ENCODE results near the gene TDRD6.
A peak's percentile ranks its signal among the peaks of the same experiment; 100 is the strongest.

Gene TDRD6

GRCh38 chr6:46657642-46658041 lies 30.0 kb upstream of the TDRD6 start:
- DNase-seq (ENCODE audit: low spot score in 2 of 2) (no peak), ATAC-seq (ENCODE audit: low read depth) (no peak)
- H3K9me3 Mint-ChIP-seq: no peaks in the 10 kb centered on the region
- no peaks in the 10 kb centered on the region for H3K36me3 Mint-ChIP-seq
- H3K4me1 Mint-ChIP-seq: peaks cover 5% of the 10 kb centered on the region
- H3K4me3 Mint-ChIP-seq: no peak overlapping the region
- peaks cover 7% of the 10 kb centered on the region for H3K27me3 Mint-ChIP-seq
- no peak overlapping the region for H3K27ac Mint-ChIP-seq

GRCh38 chr6:46661483-46661882 lies 26.2 kb upstream of the TDRD6 start:
- H3K4me3 Mint-ChIP-seq: no peak overlapping the region
- H3K27me3 Mint-ChIP-seq: no peaks in the 10 kb centered on the region
- H3K36me3 Mint-ChIP-seq: no peaks in the 10 kb centered on the region
- ATAC-seq (ENCODE audit: low read depth) (no peak), DNase-seq (ENCODE audit: low spot score in 2 of 2) (no peak)
- no peaks in the 10 kb centered on the region for H3K9me3 Mint-ChIP-seq
- no peak overlapping the region for H3K27ac Mint-ChIP-seq
- no peaks in the 10 kb centered on the region for H3K4me1 Mint-ChIP-seq

GRCh38 chr6:46667377-46667776 lies 20.3 kb upstream of the TDRD6 start:
- Mint-ChIP-seq H3K36me3 (no peaks in the 10 kb centered on the region), H3K4me1 (no peaks in the 10 kb centered on the region), H3K9me3 (no peaks in the 10 kb centered on the region), H3K27ac (no peak overlapping the region), H3K27me3 (no peaks in the 10 kb centered on the region), H3K4me3 (no peak overlapping the region)
- ATAC-seq (ENCODE audit: low read depth): no peak
- no peak for DNase-seq (ENCODE audit: low spot score in 2 of 2)

GRCh38 chr6:46674410-46674809 lies 13.3 kb upstream of the TDRD6 start:
- Mint-ChIP-seq H3K9me3 (no peaks in the 10 kb centered on the region), H3K27me3 (no peaks in the 10 kb centered on the region), H3K4me3 (no peak overlapping the region), H3K4me1 (peaks cover 3% of the 10 kb centered on the region), H3K27ac (no peak overlapping the region), H3K36me3 (no peaks in the 10 kb centered on the region)
- no peak for ATAC-seq (ENCODE audit: low read depth)
- DNase-seq (ENCODE audit: low spot score in 2 of 2): no peak

- DNase-seq (ENCODE audit: low spot score in 2 of 2) (no peak), ATAC-seq (ENCODE audit: low read depth) (peak; percentile 55)
- H3K36me3 Mint-ChIP-seq: no peaks in the 10 kb centered on the region
- peaks cover 7% of the 10 kb centered on the region for H3K27me3 Mint-ChIP-seq
- H3K4me1 Mint-ChIP-seq: peaks cover 3% of the 10 kb centered on the region
- H3K4me3 Mint-ChIP-seq: no peak overlapping the region
- H3K27ac Mint-ChIP-seq: no peak overlapping the region
- H3K9me3 Mint-ChIP-seq: peaks cover 1% of the 10 kb centered on the region
Observed at GRCh38 chr6:46676604-46677313, 10.9 kb upstream of the TDRD6 start.

GRCh38 chr6:46677314-46677654 lies 10.4 kb upstream of the TDRD6 start:
- no peak overlapping the region for H3K27ac Mint-ChIP-seq
- H3K4me1 Mint-ChIP-seq: peaks cover 3% of the 10 kb centered on the region
- peaks cover 7% of the 10 kb centered on the region for H3K27me3 Mint-ChIP-seq
- H3K36me3 Mint-ChIP-seq: no peaks in the 10 kb centered on the region
- ATAC-seq (ENCODE audit: low read depth): peak; percentile 71
- peaks cover 1% of the 10 kb centered on the region for H3K9me3 Mint-ChIP-seq
- H3K4me3 Mint-ChIP-seq: no peak overlapping the region
- DNase-seq (ENCODE audit: low spot score in 2 of 2): no peak

- Mint-ChIP-seq H3K4me3 (no peak overlapping the region), H3K9me3 (peaks cover 1% of the 10 kb centered on the region), H3K4me1 (no peaks in the 10 kb centered on the region), H3K27ac (no peak overlapping the region), H3K36me3 (no peaks in the 10 kb centered on the region), H3K27me3 (peaks cover 7% of the 10 kb centered on the region)
- no peak for ATAC-seq (ENCODE audit: low read depth)
- DNase-seq (ENCODE audit: low spot score in 2 of 2): no peak
Observed at GRCh38 chr6:46684771-46685170, 2.9 kb upstream of the TDRD6 start.

- Mint-ChIP-seq H3K4me3 (no peak overlapping the region), H3K27ac (no peak overlapping the region), H3K4me1 (no peaks in the 10 kb centered on the region), H3K9me3 (no peaks in the 10 kb centered on the region), H3K36me3 (no peaks in the 10 kb centered on the region), H3K27me3 (peaks cover 1% of the 10 kb centered on the region)
- DNase-seq (ENCODE audit: low spot score in 2 of 2) (no peak), ATAC-seq (ENCODE audit: low read depth) (no peak)
Observed at GRCh38 chr6:46688117-46688965, 656 bp downstream of the TDRD6 start.

GRCh38 chr6:46688966-46689335 lies 1.3 kb downstream of the TDRD6 start:
- DNase-seq (ENCODE audit: low spot score in 2 of 2) (no peak), ATAC-seq (ENCODE audit: low read depth) (no peak)
- Mint-ChIP-seq H3K27me3 (peaks cover 4% of the 10 kb centered on the region), H3K9me3 (no peaks in the 10 kb centered on the region), H3K36me3 (no peaks in the 10 kb centered on the region), H3K4me1 (no peaks in the 10 kb centered on the region), H3K27ac (no peak overlapping the region), H3K4me3 (no peak overlapping the region)

- Mint-ChIP-seq H3K27me3 (peaks cover 4% of the 10 kb centered on the region), H3K9me3 (no peaks in the 10 kb centered on the region), H3K4me3 (no peak overlapping the region), H3K27ac (no peak overlapping the region), H3K4me1 (no peaks in the 10 kb centered on the region), H3K36me3 (no peaks in the 10 kb centered on the region)
- ATAC-seq (ENCODE audit: low read depth) (no peak), DNase-seq (ENCODE audit: low spot score in 2 of 2) (no peak)
Observed at GRCh38 chr6:46689657-46690056, 2.0 kb downstream of the TDRD6 start.

GRCh38 chr6:46690141-46690755 lies 2.6 kb downstream of the TDRD6 start:
- H3K9me3 Mint-ChIP-seq: no peaks in the 10 kb centered on the region
- H3K4me1 Mint-ChIP-seq: no peaks in the 10 kb centered on the region
- no peaks in the 10 kb centered on the region for H3K36me3 Mint-ChIP-seq
- DNase-seq (ENCODE audit: low spot score in 2 of 2): no peak
- H3K27ac Mint-ChIP-seq: no peak overlapping the region
- no peak for ATAC-seq (ENCODE audit: low read depth)
- peaks cover 4% of the 10 kb centered on the region for H3K27me3 Mint-ChIP-seq
- no peak overlapping the region for H3K4me3 Mint-ChIP-seq

GRCh38 chr6:46690911-46691451 lies 3.3 kb downstream of the TDRD6 start:
- no peak overlapping the region for H3K27ac Mint-ChIP-seq
- H3K9me3 Mint-ChIP-seq: no peaks in the 10 kb centered on the region
- ATAC-seq (ENCODE audit: low read depth): no peak
- H3K36me3 Mint-ChIP-seq: no peaks in the 10 kb centered on the region
- H3K4me1 Mint-ChIP-seq: no peaks in the 10 kb centered on the region
- H3K27me3 Mint-ChIP-seq: peaks cover 4% of the 10 kb centered on the region
- no peak overlapping the region for H3K4me3 Mint-ChIP-seq
- no peak for DNase-seq (ENCODE audit: low spot score in 2 of 2)

GRCh38 chr6:46699970-46700369 lies 12.3 kb downstream of the TDRD6 start:
- H3K27ac Mint-ChIP-seq: no peak overlapping the region
- no peaks in the 10 kb centered on the region for H3K4me1 Mint-ChIP-seq
- no peaks in the 10 kb centered on the region for H3K27me3 Mint-ChIP-seq
- no peaks in the 10 kb centered on the region for H3K36me3 Mint-ChIP-seq
- H3K4me3 Mint-ChIP-seq: no peak overlapping the region
- ATAC-seq (ENCODE audit: low read depth): no peak
- DNase-seq (ENCODE audit: low spot score in 2 of 2): no peak
- no peaks in the 10 kb centered on the region for H3K9me3 Mint-ChIP-seq

- Mint-ChIP-seq H3K4me1 (no peaks in the 10 kb centered on the region), H3K36me3 (no peaks in the 10 kb centered on the region), H3K9me3 (no peaks in the 10 kb centered on the region), H3K4me3 (no peak overlapping the region), H3K27me3 (peaks cover 5% of the 10 kb centered on the region), H3K27ac (no peak overlapping the region)
- DNase-seq (ENCODE audit: low spot score in 2 of 2): no peak
- no peak for ATAC-seq (ENCODE audit: low read depth)
Observed at GRCh38 chr6:46704562-46704961, 16.9 kb downstream of the TDRD6 start.

All from memory B cell (primary cell).